Activated CD4-positive, alpha-beta T cell treated with anti-CD3 and anti-CD28 coated beads, Interleukin-2, amount 10 ng/mL, durations not matched to agents 7 days and 5 days (primary cell): Measurements from ENCODE around the gene GPR108. TPM values are rescaled to one million over a fixed set of nuclear protein-coding genes. Genes with fewer than 3 reads are reported as not detected.
"Not testable (repeated sequence)": the region's sequence is repeated elsewhere in the genome, so short reads cannot be mapped to it uniquely, and the experiment has no call there.

ENCODE experiments used
- CTCF ChIA-PET: fragments of 350-600 bp; sonication (Branson Sonifier 250); formaldehyde crosslinking; loops from one replicate; lab custom pipeline; 2021; ENCODE audit warnings: antibody characterized with exemption; lab: Charles Lee
- POLR2A ChIA-PET: fragments of 350-600 bp; sonication (Branson Sonifier 250); formaldehyde crosslinking; loops from one replicate; lab custom pipeline; 2021; ENCODE audit warnings: antibody characterized with exemption; lab: Charles Lee
- DNase-seq: peaks from one replicate; pipeline ENCODE4 v3.0.0-alpha.2; 2020
- H3K27ac Mint-ChIP-seq: one replicate; pipeline ENCODE4 v1.8.0; 2021; ENCODE audit warnings: mild to moderate bottlenecking, moderate library complexity, mixed read lengths
- H3K27me3 Mint-ChIP-seq: one replicate; pipeline ENCODE4 v1.8.0; 2021; ENCODE audit warnings: mixed read lengths
- H3K36me3 Mint-ChIP-seq: one replicate; pipeline ENCODE4 v1.8.0; 2021; ENCODE audit warnings: low read depth, mixed read lengths
- H3K4me1 Mint-ChIP-seq: one replicate; pipeline ENCODE4 v1.8.0; 2021; ENCODE audit warnings: mixed read lengths
- H3K4me3 Mint-ChIP-seq: one replicate; pipeline ENCODE4 v1.8.0; 2021; ENCODE audit warnings: mild to moderate bottlenecking, moderate library complexity, mixed read lengths
- H3K9me3 Mint-ChIP-seq: one replicate; pipeline ENCODE4 v1.8.0; 2021; ENCODE audit warnings: mixed read lengths
- total RNA-seq, 2 experiments: library from RNA; stranded (reverse); gene quantifications; one replicate each; pipeline ENCODE4 v1.2.3, GENCODE V29; 2021

GPR108 gene
- total RNA-seq, result 10 to 100 TPM; 64.6 TPM

DNA sequence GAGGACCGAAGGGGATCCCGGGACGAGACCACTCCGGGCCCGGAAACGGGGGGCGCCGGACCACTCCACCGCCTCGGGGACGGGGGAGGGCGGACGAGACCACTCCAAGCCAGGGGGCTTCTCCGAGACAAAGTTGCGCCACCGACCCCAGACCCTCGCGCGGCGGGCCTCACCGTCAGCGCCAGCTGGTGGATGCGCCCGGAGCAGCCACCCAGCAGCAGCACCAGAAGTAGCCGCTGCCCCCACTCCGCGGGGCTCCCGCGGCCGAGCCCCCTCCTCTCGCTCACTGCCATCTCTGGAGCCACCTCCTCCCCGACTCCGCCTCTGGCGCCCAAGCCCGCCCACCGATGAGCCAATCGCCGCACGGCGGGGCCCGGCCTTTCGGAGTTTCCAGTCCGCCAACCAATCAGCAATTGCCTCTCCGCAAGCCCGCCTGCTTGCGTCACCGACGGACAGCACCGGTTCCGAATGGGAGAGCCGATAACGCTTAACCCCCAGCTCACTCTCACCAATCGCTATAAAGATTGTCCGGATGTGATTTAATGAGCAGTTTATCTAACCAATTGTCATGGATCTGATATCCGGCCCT is at the start of gene GPR108:
TSS of gene GPR108 (minus strand) at position 297 of the 589 bp plus-strand sequence. CDS start at position 293, 4 bp downstream.
- CTCF ChIA-PET, result interaction anchor here (0.6 to 2.7 kb wide), 22 partner anchors 9 to 245 kb away, joined by 3 to 55 read pairs (median 4); partner anchors contain the start of gene TNFSF14
- H3K4me1 Mint-ChIP-seq, result peaks cover 39% of the 10 kb centered on the region
- peak; percentile 100 for DNase-seq
- H3K27me3 Mint-ChIP-seq, result no peaks in the 10 kb centered on the region
- no peaks in the 10 kb centered on the region for H3K9me3 Mint-ChIP-seq
- peak within 1 kb of the TSS; percentile 99 for H3K27ac Mint-ChIP-seq
- POLR2A ChIA-PET, result interaction anchor here (0.7 to 1.0 kb wide), 3 partner anchors 44 to 220 kb away, joined by 3 to 6 read pairs (median 4); no protein-coding TSS in a partner anchor
- H3K36me3 Mint-ChIP-seq, result peaks cover 8% of the 10 kb centered on the region
- H3K4me3 Mint-ChIP-seq, result peak within 1 kb of the TSS; percentile 95

DNA sequence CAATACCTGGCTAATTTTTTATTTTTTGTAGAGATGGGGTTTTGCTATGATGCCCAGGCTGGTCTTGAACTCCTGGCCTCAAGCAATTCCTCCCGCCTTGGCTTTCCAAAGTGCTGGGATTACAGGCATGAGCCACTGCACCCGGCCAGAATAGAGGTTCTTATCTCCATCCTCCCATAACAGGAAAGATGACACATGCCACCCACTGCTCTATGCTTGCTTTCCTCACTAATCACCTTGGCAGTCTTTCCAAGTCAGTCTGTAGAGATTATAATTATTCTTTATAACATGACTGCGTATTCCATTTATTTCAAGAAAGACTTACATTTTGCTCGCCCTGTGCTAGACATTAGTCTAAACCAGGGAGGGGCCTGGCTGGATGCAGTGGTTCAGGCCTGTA is 41.8 kb upstream of the GPR108 start:
- H3K4me1 Mint-ChIP-seq, result peaks cover 60% of the 10 kb centered on the region
- ChIA-PET POLR2A (no interaction called here), CTCF (interaction anchor here (0.6 to 1.6 kb wide), 4 partner anchors 10 to 325 kb away, joined by 4 to 5 read pairs (median 5); no protein-coding TSS in a partner anchor)
- H3K9me3 Mint-ChIP-seq, result peaks cover 11% of the 10 kb centered on the region
- DNase-seq, result no peak
- H3K27ac Mint-ChIP-seq, result peak overlapping the region; percentile 11
- peaks cover 47% of the 10 kb centered on the region for H3K36me3 Mint-ChIP-seq
- no peak overlapping the region for H3K4me3 Mint-ChIP-seq
- no peaks in the 10 kb centered on the region for H3K27me3 Mint-ChIP-seq

DNA sequence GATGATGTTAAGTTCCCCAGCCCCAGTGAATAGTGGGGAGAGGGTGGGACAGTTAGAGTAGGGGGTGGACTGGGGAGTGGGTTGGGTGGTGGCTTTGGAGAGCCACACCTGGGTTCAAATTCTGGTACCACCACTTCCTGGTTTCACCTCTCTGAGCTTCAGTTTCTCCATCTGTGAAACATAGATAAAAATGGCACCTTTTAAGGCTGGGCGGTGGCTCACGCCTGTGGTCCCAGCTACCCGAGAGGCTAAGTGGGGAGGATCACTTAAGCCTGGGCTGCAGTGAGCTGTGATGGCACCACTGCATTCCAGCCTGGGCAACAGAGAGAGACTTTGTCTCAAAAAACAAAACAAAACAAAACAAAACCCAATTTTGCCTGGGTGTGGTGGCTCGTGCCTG is 41.0 kb upstream of the GPR108 start:
- Mint-ChIP-seq H3K36me3 (peaks cover 49% of the 10 kb centered on the region), H3K4me1 (peaks cover 60% of the 10 kb centered on the region), H3K27ac (peak overlapping the region; percentile 47), H3K4me3 (peak overlapping the region; percentile 25), H3K9me3 (peaks cover 11% of the 10 kb centered on the region), H3K27me3 (no peaks in the 10 kb centered on the region)
- ChIA-PET CTCF (interaction anchor here (0.6 to 1.0 kb wide), 3 partner anchors 24 to 605 kb away, joined by 3 to 5 read pairs (median 3); no protein-coding TSS in a partner anchor), POLR2A (interaction anchor here (0.6 kb wide), 1 partner anchor 250 kb away, joined by 8 read pairs; no protein-coding TSS in a partner anchor)
- DNase-seq, result no peak

- Mint-ChIP-seq H3K27ac (peak overlapping the region; percentile 47), H3K9me3 (peaks cover 11% of the 10 kb centered on the region), H3K4me1 (peaks cover 59% of the 10 kb centered on the region), H3K36me3 (peaks cover 50% of the 10 kb centered on the region), H3K4me3 (no peak overlapping the region), H3K27me3 (no peaks in the 10 kb centered on the region)
- POLR2A ChIA-PET, result no interaction called here
- no peak for DNase-seq
- CTCF ChIA-PET, result interaction anchor here (0.5 to 0.6 kb wide), 2 partner anchors 13 to 287 kb away, joined by 3 read pairs; no protein-coding TSS in a partner anchor
Measured at GRCh38 chr19:6777434-6777833, 40.1 kb upstream of the GPR108 start.

- DNase-seq, result no peak
- Mint-ChIP-seq H3K36me3 (peaks cover 50% of the 10 kb centered on the region), H3K27me3 (no peaks in the 10 kb centered on the region), H3K4me1 (peaks cover 63% of the 10 kb centered on the region), H3K9me3 (peaks cover 11% of the 10 kb centered on the region), H3K4me3 (no peak overlapping the region), H3K27ac (peak overlapping the region; percentile 47)
- ChIA-PET POLR2A (no interaction called here), CTCF (interaction anchor here (0.6 kb wide), 1 partner anchor 286 kb away, joined by 3 read pairs; no protein-coding TSS in a partner anchor)
Measured at GRCh38 chr19:6776999-6777398, 39.6 kb upstream of the GPR108 start.

DNA sequence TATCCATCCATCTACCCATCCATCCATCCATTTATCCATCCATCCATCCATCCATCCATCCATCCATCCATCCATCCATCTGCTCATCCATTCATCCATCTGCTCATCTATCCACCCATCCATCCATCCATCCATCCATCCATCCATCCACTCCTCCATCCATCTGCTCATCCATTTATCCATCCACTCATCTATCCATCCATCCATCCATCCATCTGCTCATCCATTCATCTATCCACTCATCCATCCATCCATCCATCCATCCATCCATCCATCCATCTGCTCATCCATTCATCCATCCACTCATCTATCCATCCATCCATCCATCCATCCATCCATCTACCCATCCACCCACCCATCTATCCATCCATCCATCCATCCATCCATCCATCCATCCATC is 38.7 kb upstream of the GPR108 start:
- CTCF ChIA-PET, H3K27me3 Mint-ChIP-seq, DNase-seq, H3K4me3 Mint-ChIP-seq, H3K27ac Mint-ChIP-seq, POLR2A ChIA-PET: not testable (repeated sequence)
- H3K9me3 Mint-ChIP-seq, result peaks cover 11% of the 10 kb centered on the region
- peaks cover 62% of the 10 kb centered on the region for H3K4me1 Mint-ChIP-seq
- H3K36me3 Mint-ChIP-seq, result peaks cover 43% of the 10 kb centered on the region

DNA sequence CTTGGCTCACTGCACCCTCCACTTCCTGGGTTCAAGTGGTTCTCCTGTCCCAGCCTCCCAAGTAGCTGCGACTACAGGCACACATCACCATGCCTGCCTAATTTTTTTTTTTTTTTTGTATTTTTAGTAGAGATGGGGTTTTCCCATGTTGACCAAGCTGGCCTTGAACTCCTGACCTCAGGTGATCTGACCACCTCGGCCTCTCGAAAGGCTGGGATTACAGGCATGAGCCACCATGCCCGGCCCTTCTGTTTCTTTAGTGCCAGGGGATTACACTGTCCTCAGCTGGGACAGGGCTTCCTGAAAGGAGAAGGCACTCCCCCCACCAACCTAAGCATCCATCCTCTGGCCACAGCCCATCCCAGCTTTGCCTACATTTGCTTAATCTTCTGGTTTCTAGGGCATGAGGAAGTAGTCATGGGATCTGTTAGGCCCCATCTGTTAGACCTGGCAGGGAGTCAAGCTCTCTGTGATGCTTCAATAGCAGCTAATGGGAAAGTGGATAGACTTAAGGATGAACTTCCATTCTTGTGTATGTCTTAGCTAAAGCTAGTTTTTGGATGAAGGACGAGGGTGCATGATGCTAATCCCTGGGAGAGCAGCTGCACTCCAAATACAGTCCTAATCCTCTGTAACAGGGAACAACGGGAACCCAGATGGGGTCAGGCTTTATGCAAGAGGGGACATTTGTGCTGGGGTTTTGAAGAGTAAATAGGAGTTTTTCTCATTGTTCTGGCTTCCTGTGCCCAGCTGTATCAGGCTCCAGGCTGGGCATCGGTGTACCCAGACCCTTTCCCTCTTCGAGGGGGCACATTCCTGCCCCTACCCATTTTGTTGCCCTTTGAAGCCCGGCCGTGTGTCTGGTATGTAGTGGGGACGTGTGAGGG is 37.7 kb upstream of the GPR108 start:
- H3K27me3 Mint-ChIP-seq, result no peaks in the 10 kb centered on the region

GRCh38 chr19:6773323-6773931 is 36.0 kb upstream of the GPR108 start:
- ChIA-PET POLR2A (interaction anchor here (0.6 to 1.6 kb wide), 2 partner anchors 28 to 40 kb away, joined by 3 to 4 read pairs; no protein-coding TSS in a partner anchor), CTCF (interaction anchor here (0.6 to 4.3 kb wide), 14 partner anchors 12 to 473 kb away, joined by 3 to 26 read pairs (median 4); partner anchors contain the start of gene GPR108)
- peak; percentile 61 for DNase-seq
- Mint-ChIP-seq H3K36me3 (peaks cover 38% of the 10 kb centered on the region), H3K27ac (peak overlapping the region; percentile 92), H3K4me3 (peak overlapping the region; percentile 98), H3K9me3 (peaks cover 11% of the 10 kb centered on the region), H3K4me1 (peaks cover 65% of the 10 kb centered on the region), H3K27me3 (no peaks in the 10 kb centered on the region)

More for the DNA sequence above, 37.7 kb upstream of the GPR108 start:
- POLR2A ChIA-PET, result no interaction called here
- peaks cover 39% of the 10 kb centered on the region for H3K36me3 Mint-ChIP-seq
- CTCF ChIA-PET, result interaction anchor here (0.6 to 4.3 kb wide), 4 partner anchors 27 to 170 kb away, joined by 5 to 26 read pairs (median 6); partner anchors contain the start of gene GPR108
- peak overlapping the region; percentile 60 for H3K27ac Mint-ChIP-seq
- peaks cover 64% of the 10 kb centered on the region for H3K4me1 Mint-ChIP-seq
- peaks cover 11% of the 10 kb centered on the region for H3K9me3 Mint-ChIP-seq
- H3K4me3 Mint-ChIP-seq, result peak overlapping the region; percentile 98
- DNase-seq, result no peak

GRCh38 chr19:6772866-6773322 is 35.5 kb upstream of the GPR108 start:
- Mint-ChIP-seq H3K36me3 (peaks cover 32% of the 10 kb centered on the region), H3K9me3 (peaks cover 11% of the 10 kb centered on the region), H3K27me3 (no peaks in the 10 kb centered on the region), H3K4me1 (peaks cover 65% of the 10 kb centered on the region), H3K4me3 (peak overlapping the region; percentile 98), H3K27ac (peak overlapping the region; percentile 92)
- CTCF ChIA-PET, result interaction anchor here (0.7 to 4.3 kb wide), 20 partner anchors 9 to 473 kb away, joined by 3 to 26 read pairs (median 3); partner anchors contain the start of gene DENND1C
- DNase-seq, result no peak
- POLR2A ChIA-PET, result interaction anchor here (1.1 to 1.6 kb wide), 2 partner anchors 29 to 35 kb away, joined by 3 to 4 read pairs; no protein-coding TSS in a partner anchor

- H3K9me3 Mint-ChIP-seq, result peaks cover 11% of the 10 kb centered on the region
- H3K27ac Mint-ChIP-seq, result peak within 1 kb of the TSS; percentile 92
- ChIA-PET POLR2A (interaction anchor here (1.1 to 1.6 kb wide), 3 partner anchors 8 to 35 kb away, joined by 3 to 4 read pairs (median 3); no protein-coding TSS in a partner anchor), CTCF (interaction anchor here (0.6 to 4.3 kb wide), 21 partner anchors 9 to 472 kb away, joined by 3 to 26 read pairs (median 3); partner anchors contain the start of genes DENND1C, GPR108 and TRIP10)
- H3K36me3 Mint-ChIP-seq, result peaks cover 29% of the 10 kb centered on the region
- H3K4me1 Mint-ChIP-seq, result peaks cover 64% of the 10 kb centered on the region
- peak within 1 kb of the TSS; percentile 98 for H3K4me3 Mint-ChIP-seq
- H3K27me3 Mint-ChIP-seq, result no peaks in the 10 kb centered on the region
- DNase-seq, result peak; percentile 89
Measured at GRCh38 chr19:6772028-6772865, 34.9 kb upstream of the GPR108 start, which contains the start of gene VAV1. TSS of gene VAV1 (plus strand) at chr19:6772708. CDS start at chr19:6772808, 100 bp downstream.

DNA sequence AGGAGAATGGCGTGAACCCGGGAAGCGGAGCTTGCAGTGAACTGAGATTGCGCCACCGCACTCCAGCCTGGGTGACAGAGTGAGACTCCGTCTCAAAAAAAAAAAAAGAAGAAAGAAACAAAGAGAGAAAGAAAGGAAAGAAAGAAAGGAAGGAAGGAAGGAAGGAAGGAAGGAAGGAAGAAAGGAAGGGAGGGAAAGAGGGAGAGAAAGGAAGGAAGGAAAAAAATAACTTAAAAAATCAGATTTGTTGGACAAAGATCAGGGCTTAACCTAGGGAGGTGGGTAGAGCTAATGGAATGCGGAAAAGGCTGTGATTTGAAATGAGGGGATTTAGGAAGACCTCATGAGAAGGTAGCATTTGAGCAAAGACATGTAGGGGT is 34.3 kb upstream of the GPR108 start:
- H3K27ac Mint-ChIP-seq, result peak overlapping the region; percentile 92
- peaks cover 65% of the 10 kb centered on the region for H3K4me1 Mint-ChIP-seq
- H3K9me3 Mint-ChIP-seq, result peaks cover 11% of the 10 kb centered on the region
- ChIA-PET POLR2A (interaction anchor here (1.2 kb wide), 1 partner anchor 8 kb away, joined by 3 read pairs; no protein-coding TSS in a partner anchor), CTCF (interaction anchor here (0.6 to 4.3 kb wide), 12 partner anchors 10 to 291 kb away, joined by 3 to 26 read pairs (median 4); partner anchors contain the start of genes DENND1C, GPR108 and TRIP10)
- peak overlapping the region; percentile 34 for H3K4me3 Mint-ChIP-seq
- not testable (repeated sequence) for H3K27me3 Mint-ChIP-seq, DNase-seq
- H3K36me3 Mint-ChIP-seq, result peaks cover 22% of the 10 kb centered on the region
